Keratinocyte (primary cell): Measurements from ENCODE around the gene TRPV4. TPM values are rescaled to one million over a fixed set of nuclear protein-coding genes. Genes with fewer than 3 reads are reported as not detected.

Experiments
- DNase-seq: peaks from one replicate; pipeline ENCODE4 v3.0.0-alpha.2; 2011; ENCODE audit warnings: low read depth, missing footprints, low spot score
- FAIRE-seq: peaks from 2 replicates; lab custom pipeline; 2011; peaks lifted over from hg19 to GRCh38; lab: Jason Lieb, UNC
- H2AFZ ChIP-seq: 2 replicates; pipeline ENCODE4 v1.6.0; 2012; ENCODE audit warnings: low read length, control low read depth, inconsistent platforms; ENCODE audit not compliant: control insufficient read depth
- H3K27ac ChIP-seq: 2 replicates; pipeline ENCODE4 v1.5.1; 2011; ENCODE audit warnings: low read length; ENCODE audit not compliant: control insufficient read depth, insufficient read depth
- H3K27me3 ChIP-seq: 3 replicates; pipeline ENCODE4 v1.6.0; 2011; ENCODE audit warnings: low read length; ENCODE audit not compliant: control insufficient read depth, insufficient read depth; ENCODE audit errors: extremely low read depth
- H3K36me3 ChIP-seq, 2 experiments: 2 replicates in 1 of 2; 3 replicates in 1 of 2; pipeline ENCODE4 v1.5.1; 2011; ENCODE audit warnings: low read length in 2 of 2, mild to moderate bottlenecking in 1 of 2; ENCODE audit not compliant: control insufficient read depth in 2 of 2, insufficient read depth in 2 of 2; ENCODE audit errors: extremely low read depth in 1 of 2
- H3K4me1 ChIP-seq: 3 replicates; pipeline ENCODE4 v1.5.1; 2011; ENCODE audit warnings: low read length; ENCODE audit not compliant: control insufficient read depth, insufficient read depth; ENCODE audit errors: extremely low read depth
- H3K4me2 ChIP-seq: 3 replicates; pipeline ENCODE4 v1.6.0; 2011; ENCODE audit warnings: low read depth, low read length; ENCODE audit not compliant: control insufficient read depth, insufficient read depth; ENCODE audit errors: extremely low read depth
- H3K4me3 ChIP-seq, 3 experiments: fragments of 200-600 bp in 1 of 3; sonication (generic) in 1 of 3; 2 replicates in 2 of 3; 3 replicates in 1 of 3; pipeline ENCODE4 v1.5.1; 2011 to 2016; ENCODE audit warnings: low read length in 3 of 3, mild to moderate bottlenecking in 3 of 3, control low read depth in 2 of 3, inconsistent platforms in 1 of 3, low read depth in 1 of 3, mixed read lengths in 1 of 3, mixed run types in 1 of 3, moderate library complexity in 1 of 3; ENCODE audit not compliant: control insufficient read depth in 2 of 3, insufficient read depth in 2 of 3; ENCODE audit errors: extremely low read depth in 1 of 3
- H3K79me2 ChIP-seq: 2 replicates; pipeline ENCODE4 v1.6.0; 2012; ENCODE audit warnings: low read length; ENCODE audit not compliant: control insufficient read depth, insufficient read depth
- H3K9ac ChIP-seq: 3 replicates; pipeline ENCODE4 v1.6.0; 2011; ENCODE audit warnings: low read length; ENCODE audit not compliant: control insufficient read depth, insufficient read depth; ENCODE audit errors: extremely low read depth
- H3K9me1 ChIP-seq: 3 replicates; pipeline ENCODE4 v1.6.0; 2011; ENCODE audit warnings: low read length; ENCODE audit not compliant: control insufficient read depth, insufficient read depth; ENCODE audit errors: extremely low read depth
- H3K9me3 ChIP-seq: 2 replicates; pipeline ENCODE4 v1.5.1; 2012; ENCODE audit warnings: low read depth, low read length; ENCODE audit not compliant: control insufficient read depth
- H4K20me1 ChIP-seq: 3 replicates; pipeline ENCODE4 v1.6.0; 2011; ENCODE audit warnings: low read length; ENCODE audit not compliant: control insufficient read depth, insufficient read depth; ENCODE audit errors: extremely low read depth
- EZH2 ChIP-seq: IDR thresholded peaks from one replicate; pipeline ENCODE4 v1.6.1; 2012; ENCODE audit warnings: inconsistent platforms, mild to moderate bottlenecking, low read length, moderate library complexity
- dilution Hi-C: fragments of 300-500 bp; cut with MboI; formaldehyde crosslinking; loops from one replicate; pipeline ENCODE4 v1.7.0; 2020; ENCODE audit warnings: low sequenced_read_pairs; ENCODE audit not compliant: extremely low pct_ligation_motif_present
- polyA plus RNA-seq, 5 experiments: library from polyadenylated mRNA; depleted of rRNA in 3 of 5; stranded (reverse) in 3 of 5; stranded (forward) in 1 of 5; unstranded in 1 of 5; fragments of >200 nt; gene quantifications; 1 replicate in 1 of 5; 2 replicates in 3 of 5; 3 replicates in 1 of 5; pipeline versions ENCODE4 v1.2.1 to v1.2.3, GENCODE V29; 2011 to 2012; ENCODE audit warnings: missing spikeins in 2 of 5, low read depth in 1 of 5, low replicate concordance in 1 of 5
- TF ChIP-seq, protein P1 (sequence below), 3 experiments: IDR thresholded peaks in 1 of 3; conservative IDR thresholded peaks in 1 of 3; optimal IDR thresholded peaks in 1 of 3; 2 replicates in 2 of 3; 3 replicates in 1 of 3; pipeline versions ENCODE3 to v1.5.1; 2011; ENCODE audit warnings: low read length in 3 of 3, mild to moderate bottlenecking in 3 of 3, moderate library complexity in 2 of 3, control low read depth in 1 of 3, inconsistent platforms in 1 of 3; ENCODE audit not compliant: insufficient read depth in 2 of 3; ENCODE audit errors: extremely low read depth in 1 of 3

TRPV4 gene
- polyA plus RNA-seq, 1 donor (not counting 4 experiments of a cell fraction or from before 2014, with no cell fraction given) = 0.46 TPM

DNA sequence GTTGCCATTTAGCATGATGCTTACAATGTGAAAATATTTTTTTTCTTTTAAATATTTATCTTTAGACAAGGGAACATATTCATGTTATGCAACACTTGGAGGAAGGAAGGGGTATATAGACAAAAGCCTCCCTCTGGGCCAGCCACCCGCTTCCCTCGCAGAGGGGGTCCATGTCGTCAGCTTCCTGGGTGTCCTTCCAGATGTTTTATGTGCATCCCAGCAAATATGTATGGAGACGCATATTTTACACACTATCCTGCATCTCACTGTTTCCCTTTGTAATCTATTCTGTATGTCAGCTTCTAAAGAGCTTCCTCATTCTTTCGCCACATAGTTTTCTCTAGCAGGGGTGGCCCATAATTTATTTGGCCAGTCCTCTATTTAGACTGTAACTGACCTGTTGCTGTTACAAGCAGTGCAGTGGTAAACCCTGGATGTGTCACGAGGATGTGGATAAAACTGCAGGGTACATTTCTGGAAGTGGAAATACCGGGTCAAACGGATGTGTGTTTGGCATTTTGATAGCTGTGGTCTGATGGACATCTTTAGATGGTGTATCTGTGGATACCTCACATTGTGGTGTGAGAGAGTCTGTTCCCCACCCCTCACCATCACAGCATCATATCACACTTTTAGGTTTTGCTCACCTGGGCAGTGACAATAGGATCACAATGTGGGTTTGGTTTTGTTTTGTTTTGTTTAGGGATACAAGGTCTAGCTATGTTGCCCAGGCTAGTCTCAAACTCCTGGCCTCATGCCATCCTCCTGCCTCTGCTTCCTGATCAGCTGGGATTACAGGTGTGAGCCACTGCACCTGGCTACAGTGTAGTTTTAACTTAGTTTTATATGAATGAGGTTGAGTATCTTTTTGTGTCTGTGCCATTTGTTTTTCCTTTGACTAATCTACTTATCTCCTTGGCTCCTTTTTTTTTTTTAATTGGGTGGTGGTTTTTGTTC lies 87.9 kb downstream of the TRPV4 start:
- Histone ChIP-seq H3K27me3 (no peaks in the 10 kb centered on the region), H3K9me1 (no peaks in the 10 kb centered on the region), H3K4me2 (no peak overlapping the region), H3K4me3 (no peak overlapping the region), H3K9me3 (no peaks in the 10 kb centered on the region), H3K27ac (no peak overlapping the region), H3K4me1 (no peaks in the 10 kb centered on the region), H3K36me3 (no peaks in the 10 kb centered on the region), H4K20me1 (no peaks in the 10 kb centered on the region), H2AFZ (no peak overlapping the region), H3K79me2 (no peaks in the 10 kb centered on the region), H3K9ac (no peak overlapping the region)
- DNase-seq = no peak
- TF ChIP-seq, protein P1, sequence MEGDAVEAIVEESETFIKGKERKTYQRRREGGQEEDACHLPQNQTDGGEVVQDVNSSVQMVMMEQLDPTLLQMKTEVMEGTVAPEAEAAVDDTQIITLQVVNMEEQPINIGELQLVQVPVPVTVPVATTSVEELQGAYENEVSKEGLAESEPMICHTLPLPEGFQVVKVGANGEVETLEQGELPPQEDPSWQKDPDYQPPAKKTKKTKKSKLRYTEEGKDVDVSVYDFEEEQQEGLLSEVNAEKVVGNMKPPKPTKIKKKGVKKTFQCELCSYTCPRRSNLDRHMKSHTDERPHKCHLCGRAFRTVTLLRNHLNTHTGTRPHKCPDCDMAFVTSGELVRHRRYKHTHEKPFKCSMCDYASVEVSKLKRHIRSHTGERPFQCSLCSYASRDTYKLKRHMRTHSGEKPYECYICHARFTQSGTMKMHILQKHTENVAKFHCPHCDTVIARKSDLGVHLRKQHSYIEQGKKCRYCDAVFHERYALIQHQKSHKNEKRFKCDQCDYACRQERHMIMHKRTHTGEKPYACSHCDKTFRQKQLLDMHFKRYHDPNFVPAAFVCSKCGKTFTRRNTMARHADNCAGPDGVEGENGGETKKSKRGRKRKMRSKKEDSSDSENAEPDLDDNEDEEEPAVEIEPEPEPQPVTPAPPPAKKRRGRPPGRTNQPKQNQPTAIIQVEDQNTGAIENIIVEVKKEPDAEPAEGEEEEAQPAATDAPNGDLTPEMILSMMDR (optimal IDR thresholded peaks at IDR 0.05 in 1 of 3, IDR thresholded peaks at IDR 0.05 in 1 of 3, conservative IDR thresholded peaks at IDR 0.05 in 1 of 3; ENCODE audit: extremely low read depth in 1 of 3, insufficient read depth in 2 of 3, low read length in 3 of 3) = no peak
- no peak for TF ChIP-seq EZH2
- dilution Hi-C loops = no loop called here
- no peak for FAIRE-seq

DNA sequence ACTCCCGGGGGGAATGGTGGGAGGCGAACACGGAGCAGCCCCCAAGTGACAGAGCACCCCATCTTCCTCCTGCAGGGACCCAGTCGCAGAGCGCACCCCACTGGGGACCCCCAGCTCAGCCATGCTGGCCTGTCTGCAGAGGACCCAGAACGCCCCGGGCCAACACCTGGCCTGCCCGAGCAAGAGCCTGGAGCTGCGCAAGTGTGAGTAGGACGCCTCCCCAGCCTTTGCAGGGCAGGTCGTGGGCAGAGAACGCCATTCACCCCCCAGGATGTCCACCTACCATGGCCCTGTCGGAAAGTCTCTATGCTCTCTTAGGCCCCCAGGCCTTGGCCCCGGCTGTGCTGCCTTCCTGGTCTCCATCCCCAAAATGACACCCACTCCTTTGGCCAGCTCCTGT lies 89.2 kb downstream of the TRPV4 start:
- TF ChIP-seq, protein P1 (optimal IDR thresholded peaks at IDR 0.05 in 1 of 3, IDR thresholded peaks at IDR 0.05 in 1 of 3, conservative IDR thresholded peaks at IDR 0.05 in 1 of 3; ENCODE audit: extremely low read depth in 1 of 3, insufficient read depth in 2 of 3, low read length in 3 of 3) = no peak
- TF ChIP-seq EZH2 = no peak
- no peaks in the 10 kb centered on the region for H4K20me1 ChIP-seq
- no peaks in the 10 kb centered on the region for H3K9me3 ChIP-seq
- H3K36me3 ChIP-seq = no peaks in the 10 kb centered on the region
- dilution Hi-C loops = no loop called here
- no peaks in the 10 kb centered on the region for H3K4me1 ChIP-seq
- no peak overlapping the region for H3K4me3 ChIP-seq
- no peak overlapping the region for H3K4me2 ChIP-seq
- no peaks in the 10 kb centered on the region for H3K79me2 ChIP-seq
- no peak for DNase-seq
- H3K27ac ChIP-seq = no peak overlapping the region
- no peak overlapping the region for H3K9ac ChIP-seq
- FAIRE-seq = no peak
- H2AFZ ChIP-seq = no peak overlapping the region
- H3K27me3 ChIP-seq = no peaks in the 10 kb centered on the region
- no peaks in the 10 kb centered on the region for H3K9me1 ChIP-seq
